Stimulated activated CD8-positive, alpha-beta memory T cell treated with anti-CD3 and anti-CD28 coated beads, Interleukin-4, amount 100 ng/mL, for 4 hours (primary cell): ENCODE data around the gene CDK17.

Experiments used
- DNase-seq, 2 donors: peaks; one replicate each; pipeline ENCODE4 v3.0.0-alpha.2; 2020; ENCODE audit warnings: low read depth in 2 of 2, low spot score in 1 of 2

CDK17 gene

GRCh38 chr12:96271469-96272199 lies 128.6 kb downstream of the CDK17 start:
- DNase-seq: no peak

GRCh38 chr12:96266238-96266637 lies 134.0 kb downstream of the CDK17 start:
- DNase-seq: no peak

GRCh38 chr12:96265836-96266235 lies 134.4 kb downstream of the CDK17 start:
- DNase-seq: no peak

- DNase-seq: no peak
These were observed 134.8 kb downstream of the CDK17 start for GRCh38 chr12:96265400-96265799.

- no peak for DNase-seq
These were observed 136.8 kb downstream of the CDK17 start for GRCh38 chr12:96263449-96263902.

- no peak for DNase-seq
These were observed 138.7 kb downstream of the CDK17 start for GRCh38 chr12:96261557-96261956.

- DNase-seq: no peak
These were observed 139.6 kb downstream of the CDK17 start for GRCh38 chr12:96260644-96261043.

GRCh38 chr12:96260231-96260630 lies 140.0 kb downstream of the CDK17 start:
- no peak for DNase-seq

GRCh38 chr12:96258104-96258961 lies 141.9 kb downstream of the CDK17 start:
- DNase-seq: no peak

- no peak for DNase-seq
These were observed 142.6 kb downstream of the CDK17 start for GRCh38 chr12:96257550-96258103.

GRCh38 chr12:96256672-96257361 lies 143.4 kb downstream of the CDK17 start:
- no peak for DNase-seq

GRCh38 chr12:96255077-96255476 lies 145.2 kb downstream of the CDK17 start:
- DNase-seq: no peak

- no peak for DNase-seq
These were observed 150.0 kb downstream of the CDK17 start for GRCh38 chr12:96250119-96250685.

- DNase-seq: no peak
These were observed 150.8 kb downstream of the CDK17 start for GRCh38 chr12:96249196-96250118.

GRCh38 chr12:96248136-96248931 lies 151.9 kb downstream of the CDK17 start:
- no peak for DNase-seq

- DNase-seq: no peak
These were observed 152.7 kb downstream of the CDK17 start for GRCh38 chr12:96247563-96247962.

- no peak for DNase-seq
These were observed 153.2 kb downstream of the CDK17 start for GRCh38 chr12:96246926-96247505.

- DNase-seq: no peak
These were observed 155.4 kb downstream of the CDK17 start for GRCh38 chr12:96244826-96245225.

- no peak for DNase-seq
These were observed 157.6 kb downstream of the CDK17 start for GRCh38 chr12:96242597-96242996.
